Stimulated activated CD4-positive, alpha-beta T cell treated with anti-CD3 and anti-CD28 coated beads, Interleukin-15, amount 100 ng/mL, for 48 hours (primary cell): ENCODE data around the gene NHSL1.

Experiments used
- DNase-seq, 2 donors: peaks; one replicate each; pipeline ENCODE4 v3.0.0-alpha.2; 2020; ENCODE audit warnings: low read depth in 2 of 2

Gene NHSL1

DNA sequence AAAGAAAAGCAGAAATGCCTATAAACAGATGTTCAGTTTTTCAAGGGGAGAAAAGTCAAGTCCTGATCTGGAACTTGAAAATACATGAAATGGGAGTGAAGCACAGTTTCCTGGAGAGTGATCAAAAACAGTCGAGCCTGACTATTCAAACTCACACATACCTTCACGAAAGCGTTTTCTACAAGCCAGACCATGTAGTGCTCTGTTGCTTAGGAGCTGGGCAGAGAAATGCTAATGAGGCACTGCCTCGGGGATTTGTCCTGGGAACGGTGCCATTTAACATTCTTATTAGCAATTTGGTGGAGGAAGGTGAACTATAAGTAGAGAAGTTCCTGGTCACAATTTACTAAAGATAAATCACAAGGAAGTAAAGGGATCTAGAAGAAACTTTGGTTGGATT, 5.9 kb downstream of the NHSL1 start:
- DNase-seq = no peak

DNA sequence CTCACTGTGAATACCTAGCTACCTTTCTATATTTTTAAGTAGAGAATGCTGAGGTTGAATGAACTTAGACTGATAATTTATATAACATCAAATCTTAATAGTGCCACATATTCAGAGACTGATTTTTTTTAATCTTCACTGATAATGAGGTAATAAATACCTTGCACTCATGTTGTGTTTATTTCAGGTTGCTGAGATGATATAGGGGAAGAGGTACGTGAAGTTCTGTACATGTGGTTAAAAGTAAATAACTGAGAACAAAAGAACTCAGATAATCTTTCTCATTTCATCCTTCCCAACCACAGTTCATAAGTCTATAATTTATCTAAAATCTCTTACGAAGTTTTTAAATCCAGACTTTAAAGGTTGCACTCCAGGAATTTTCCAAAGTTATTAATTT, 6.4 kb downstream of the NHSL1 start:
- no peak for DNase-seq

DNA sequence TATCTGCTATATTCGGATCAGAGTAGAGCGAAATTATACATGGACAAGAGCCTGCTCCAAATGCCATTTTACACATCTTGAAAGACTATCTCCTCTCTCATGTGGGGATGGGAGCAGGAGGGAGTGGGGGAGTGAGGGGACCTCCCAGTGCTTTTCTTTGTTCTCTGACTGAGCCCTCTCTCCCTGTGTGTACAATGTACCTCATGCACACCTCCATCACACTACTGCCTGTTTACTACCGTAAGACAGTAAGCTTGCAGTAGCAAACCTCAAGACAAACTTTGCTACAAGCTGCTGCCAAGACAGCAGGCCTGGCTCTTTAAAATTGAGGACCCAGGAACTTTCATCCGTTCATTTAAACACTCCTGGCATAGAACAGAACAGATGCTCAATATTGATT, 7.2 kb downstream of the NHSL1 start:
- no peak for DNase-seq

DNA sequence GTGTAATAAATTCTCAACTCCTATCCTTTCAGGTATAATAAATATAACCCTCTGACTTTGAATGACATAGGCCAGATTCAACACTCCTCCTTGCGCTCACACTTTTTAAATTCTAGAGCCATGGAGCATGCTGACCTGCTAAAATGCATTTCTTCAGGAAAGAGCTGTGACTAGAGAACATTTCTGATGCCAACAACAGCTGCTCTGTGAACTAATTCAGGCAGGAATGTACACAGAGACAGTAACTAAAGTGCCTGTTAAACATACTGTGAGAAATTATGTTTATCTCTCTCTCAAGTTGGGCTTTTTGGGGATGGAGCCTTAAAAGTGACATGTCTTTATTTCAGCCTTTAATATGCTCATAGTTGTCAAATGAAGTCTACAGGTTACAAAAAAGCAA, 8.3 kb downstream of the NHSL1 start:
- DNase-seq = no peak

DNA sequence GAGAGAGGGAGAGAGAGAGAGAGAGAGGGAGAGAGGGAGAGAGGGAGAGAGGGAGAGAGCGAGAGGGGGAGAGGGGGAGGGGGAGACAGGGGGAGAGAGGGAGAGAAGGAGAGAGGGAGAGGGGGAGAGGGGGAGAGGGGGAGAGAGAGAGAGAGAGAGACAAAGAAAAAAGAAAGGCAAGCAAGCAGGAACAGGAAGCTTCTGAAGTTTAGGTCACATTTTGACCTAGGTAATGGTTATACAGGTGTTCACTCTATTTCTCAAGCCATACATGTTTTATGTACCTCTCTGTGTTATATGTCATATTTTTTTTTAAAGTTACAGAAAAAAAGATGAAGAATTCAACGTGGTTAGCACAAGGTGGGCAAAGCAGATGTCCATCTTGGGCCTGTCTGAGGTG, 9.4 kb downstream of the NHSL1 start:
- no peak for DNase-seq

DNA sequence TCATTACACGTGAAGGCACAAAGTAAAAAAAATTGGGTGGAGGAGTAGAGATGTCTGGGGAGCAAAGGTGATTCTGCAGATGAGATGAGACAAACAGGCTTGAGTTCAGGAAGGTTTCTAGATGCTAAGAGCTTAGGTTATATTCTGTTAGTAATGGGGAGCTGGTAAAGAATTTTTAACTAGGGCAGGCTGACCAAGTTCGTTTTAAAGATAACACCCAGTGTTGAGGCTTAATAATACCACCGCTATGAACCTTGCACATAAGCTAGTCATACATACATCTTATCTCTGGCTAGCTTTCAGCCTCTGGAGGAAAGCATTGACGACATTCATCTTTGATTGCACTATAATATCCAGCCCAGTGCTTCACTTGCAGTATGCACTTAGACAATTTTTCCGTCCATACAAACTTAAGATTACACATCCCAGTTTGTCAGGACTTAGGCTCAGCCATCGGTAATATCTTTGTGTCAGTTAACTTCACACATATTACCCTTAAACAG, 12.1 kb downstream of the NHSL1 start:
- DNase-seq = no peak

DNA sequence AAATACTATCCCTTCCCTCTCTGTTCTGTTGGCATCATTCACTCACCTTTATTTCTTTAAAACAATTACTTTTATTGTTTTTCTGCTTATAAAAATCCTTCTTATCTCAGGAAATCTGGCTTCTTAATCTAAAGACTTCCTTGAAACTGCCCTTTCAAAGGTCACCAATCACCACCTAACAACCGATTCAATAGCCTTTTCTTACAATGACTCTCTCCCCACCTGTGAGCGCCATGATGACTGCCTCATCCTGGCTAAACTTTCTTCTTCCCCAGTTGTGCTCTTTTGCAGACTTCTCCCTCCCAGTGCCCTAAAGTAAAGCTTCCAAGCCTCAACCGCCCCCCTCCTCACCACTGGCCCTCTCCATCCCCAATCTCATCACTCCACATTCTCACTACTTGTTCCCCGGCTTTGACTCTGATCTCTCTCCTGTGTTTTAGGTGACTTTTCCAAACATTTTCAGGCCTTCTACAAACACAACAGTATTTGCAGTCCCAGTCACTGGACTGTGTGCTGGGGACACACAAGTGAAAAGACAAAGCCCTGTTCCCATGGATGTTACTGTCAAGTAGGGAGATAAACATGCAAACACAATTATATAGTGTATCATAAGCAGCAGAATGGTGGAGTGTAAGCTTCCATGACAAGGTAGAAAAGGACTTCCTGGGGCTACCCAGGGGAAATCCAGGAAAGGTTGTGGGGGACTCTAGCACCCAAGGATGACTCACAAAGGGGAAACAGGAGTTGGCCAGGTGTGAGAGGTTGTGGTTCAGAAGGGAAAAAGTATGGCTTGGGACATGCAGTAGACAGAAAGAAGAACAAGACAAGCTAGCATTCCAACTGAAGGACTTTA, 12.8 kb downstream of the NHSL1 start:
- no peak for DNase-seq

DNA sequence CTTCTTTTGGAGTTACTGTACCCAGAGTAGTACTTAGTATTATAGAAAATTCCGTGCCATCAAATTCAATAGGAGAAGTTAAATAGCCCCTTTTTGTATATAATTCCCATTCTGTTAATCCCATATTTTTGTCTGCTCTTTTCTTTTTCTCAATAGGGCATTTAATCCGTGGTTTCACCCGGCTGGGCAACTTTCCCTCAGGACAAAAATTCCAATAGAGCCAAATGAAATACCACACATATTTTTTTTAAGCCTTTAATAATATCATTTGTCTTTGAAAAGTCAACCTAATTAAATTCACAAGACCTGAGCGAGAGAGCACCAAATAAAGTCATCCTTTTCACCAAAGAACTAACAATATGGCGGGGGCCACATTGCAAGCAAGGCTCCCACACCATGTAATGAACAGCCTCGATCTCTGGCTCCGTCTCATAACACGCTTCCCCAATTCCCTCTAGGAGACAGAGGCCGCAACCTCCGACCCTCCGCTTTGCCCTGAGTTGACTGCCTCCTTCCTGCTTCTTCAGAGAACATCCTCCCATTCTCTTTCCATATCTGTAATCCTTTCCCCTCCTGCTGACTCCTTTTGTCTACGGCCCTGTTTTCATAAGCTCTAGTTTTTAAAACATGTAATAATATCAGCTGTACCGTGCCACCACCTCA, 13.6 kb downstream of the NHSL1 start:
- no peak for DNase-seq

DNA sequence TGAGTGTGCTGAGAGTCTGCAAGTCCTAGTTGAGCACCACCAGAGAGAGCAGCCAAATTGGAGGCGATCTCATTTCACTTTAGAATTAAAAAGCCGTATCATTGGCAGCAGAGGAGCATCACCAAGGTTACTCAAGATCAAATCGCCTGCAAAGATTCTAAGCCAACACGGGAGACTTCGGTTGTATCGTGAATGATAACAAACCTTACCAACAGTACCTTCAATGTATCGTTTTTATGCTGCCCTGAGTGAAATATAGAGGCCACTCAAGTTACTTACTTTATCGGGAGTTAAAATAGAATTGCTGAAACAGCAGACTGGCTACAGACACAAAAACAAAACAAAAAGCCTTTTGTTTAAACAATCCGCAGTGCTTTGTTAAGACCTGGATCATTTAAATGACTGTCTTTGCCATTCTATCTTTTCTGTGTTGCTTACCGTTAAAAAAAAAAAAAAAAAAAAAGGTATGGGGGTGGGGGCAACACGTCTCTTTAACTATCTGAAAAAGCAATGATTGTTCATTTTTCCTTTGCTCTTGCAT, 14.2 kb downstream of the NHSL1 start:
- DNase-seq = no peak

DNA sequence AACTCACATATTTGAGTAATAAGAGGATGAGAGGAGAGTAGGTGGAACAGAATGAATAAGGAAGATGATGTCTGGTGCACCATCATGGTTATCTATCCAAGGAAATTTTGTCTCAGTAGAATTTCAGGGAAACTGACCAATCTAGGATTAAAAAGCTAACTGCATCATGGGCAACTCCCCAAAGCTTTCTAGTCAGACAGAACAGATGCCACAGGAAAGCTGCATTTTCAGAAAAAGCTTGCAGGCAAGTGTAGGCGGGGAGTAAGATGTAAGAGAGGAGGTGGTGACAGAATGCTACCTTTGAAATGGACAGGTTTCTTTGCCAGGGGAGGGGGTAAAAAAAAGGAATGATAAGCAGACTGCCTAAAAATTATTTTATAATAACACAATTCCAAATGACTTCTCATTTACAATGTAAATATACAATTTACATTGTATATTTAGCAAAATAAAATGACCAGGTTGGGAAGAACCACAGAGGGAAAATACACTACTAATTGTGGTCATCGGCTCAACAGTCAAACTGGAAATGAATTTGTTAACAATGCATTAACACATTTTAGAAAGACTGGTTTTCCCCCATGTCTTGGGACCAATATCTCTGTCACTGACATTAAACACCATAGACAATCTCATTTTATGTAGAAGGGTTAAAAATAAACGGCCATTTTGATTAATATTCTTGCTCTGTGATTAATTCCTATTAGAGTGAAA, 15.1 kb downstream of the NHSL1 start:
- DNase-seq = no peak

DNA sequence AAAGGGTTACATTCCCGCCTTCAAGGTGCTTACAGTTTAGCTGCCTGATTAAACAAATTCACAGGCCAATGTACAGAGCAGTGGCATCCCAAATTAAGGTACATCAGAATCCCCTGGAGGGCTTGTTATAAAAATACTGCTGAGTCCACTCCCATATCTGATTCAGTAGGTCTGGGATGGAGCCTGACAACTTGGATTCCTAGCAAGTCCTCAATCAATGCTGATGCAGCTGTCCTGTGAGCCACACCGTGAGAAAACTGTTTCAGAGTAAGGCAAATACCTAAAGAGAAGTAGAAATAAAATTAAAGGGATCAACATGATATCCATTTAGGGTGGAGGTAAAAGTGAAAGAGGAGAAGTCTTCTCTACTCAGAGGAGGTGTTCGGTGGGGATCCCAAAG, 16.5 kb downstream of the NHSL1 start:
- DNase-seq = no peak

DNA sequence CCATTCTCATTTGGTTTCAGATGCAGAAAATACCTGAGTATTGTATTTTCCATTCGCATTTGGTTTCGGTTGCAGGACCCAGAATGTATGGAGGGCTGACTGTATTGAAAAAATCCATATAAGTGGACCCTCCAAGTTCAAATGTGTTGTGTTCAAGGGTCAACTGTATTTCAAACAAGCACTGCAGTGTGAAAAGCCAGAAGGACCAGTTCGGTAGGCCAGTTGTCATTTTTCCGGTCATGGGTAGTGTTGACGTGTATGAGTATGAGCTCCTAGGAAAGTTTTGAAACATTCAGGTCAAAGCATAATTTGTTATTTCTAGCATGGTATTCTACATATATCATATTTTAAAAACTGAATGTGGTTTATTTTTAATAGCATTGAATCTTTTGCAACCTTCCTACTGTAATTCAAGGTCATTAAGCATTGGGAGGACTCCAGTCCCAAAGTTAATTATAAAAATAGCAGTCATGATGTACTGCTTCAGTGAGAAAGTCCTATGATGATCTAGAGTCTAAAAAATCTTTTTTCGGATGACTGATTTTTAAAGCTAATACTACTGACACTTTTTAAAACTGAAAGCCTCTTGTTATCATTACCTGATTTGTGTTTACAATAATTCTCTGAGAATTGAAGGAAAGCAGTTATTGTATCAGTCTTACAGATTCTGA, 18.9 kb downstream of the NHSL1 start:
- DNase-seq = no peak

DNA sequence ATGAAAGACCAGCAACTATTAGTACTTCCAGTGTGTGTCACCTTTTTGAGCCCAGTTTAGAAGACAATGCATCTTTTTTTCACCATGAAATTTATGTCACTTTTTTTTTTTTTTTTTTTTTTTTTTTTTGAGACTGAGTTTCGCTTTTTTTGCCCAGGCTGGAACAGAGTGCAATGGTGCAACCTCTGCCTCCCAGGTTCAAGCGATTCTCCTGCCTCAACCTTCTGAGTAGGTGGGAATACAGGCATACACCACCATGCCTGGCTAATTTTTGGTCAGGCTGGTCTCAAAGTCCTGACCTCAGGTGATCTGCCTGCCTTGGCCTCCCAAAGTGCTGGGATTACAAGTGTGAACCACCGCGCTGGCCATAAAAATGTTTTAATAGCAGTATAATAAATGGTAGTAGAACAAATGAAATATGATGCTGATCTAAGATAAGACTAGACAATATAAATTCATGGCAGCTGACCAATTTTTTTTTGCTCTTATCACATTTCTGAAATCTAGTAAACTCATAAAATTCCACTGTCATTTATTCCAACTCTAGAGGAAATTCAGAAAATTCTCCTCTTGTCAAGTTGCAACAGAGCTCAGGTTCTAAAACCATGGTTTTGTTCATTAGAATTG, 21.3 kb downstream of the NHSL1 start:
- no peak for DNase-seq

DNA sequence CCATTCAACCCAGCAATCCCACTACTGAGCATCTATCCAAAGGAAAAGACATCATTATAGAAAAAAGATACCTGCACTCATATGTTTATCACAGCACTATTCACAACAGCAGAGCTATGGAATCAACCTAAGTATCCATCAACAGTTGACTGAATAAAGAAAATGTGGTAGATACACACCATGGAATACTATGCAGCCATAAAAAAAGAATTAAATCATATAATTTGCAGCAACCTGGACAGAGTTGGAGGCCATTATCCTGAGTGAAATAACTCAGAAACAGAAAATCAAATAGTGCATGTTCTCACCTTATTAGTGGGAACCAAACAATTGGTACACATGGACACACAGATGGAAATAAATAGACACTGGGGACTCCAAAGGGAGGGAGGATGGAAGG, 23.2 kb downstream of the NHSL1 start:
- no peak for DNase-seq

DNA sequence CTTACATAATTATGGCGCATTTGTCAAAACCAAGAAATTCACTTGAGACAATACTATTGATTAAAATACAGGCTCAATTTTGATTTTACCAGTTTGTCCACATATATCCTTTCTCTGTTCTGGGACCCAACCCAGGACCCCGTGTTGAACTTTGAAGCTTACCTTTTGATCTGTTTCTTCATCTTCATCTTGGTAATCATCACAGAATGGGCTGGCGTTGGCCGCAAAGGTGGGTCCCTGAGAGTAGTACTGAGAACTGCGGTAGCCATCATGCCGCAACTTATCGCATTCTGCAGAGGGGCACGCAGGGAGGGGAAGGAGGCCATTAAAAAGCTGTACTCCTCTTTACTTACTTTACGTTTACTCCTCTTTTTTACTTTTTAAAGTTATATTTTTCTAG, 26.1 kb downstream of the NHSL1 start:
- no peak for DNase-seq

DNA sequence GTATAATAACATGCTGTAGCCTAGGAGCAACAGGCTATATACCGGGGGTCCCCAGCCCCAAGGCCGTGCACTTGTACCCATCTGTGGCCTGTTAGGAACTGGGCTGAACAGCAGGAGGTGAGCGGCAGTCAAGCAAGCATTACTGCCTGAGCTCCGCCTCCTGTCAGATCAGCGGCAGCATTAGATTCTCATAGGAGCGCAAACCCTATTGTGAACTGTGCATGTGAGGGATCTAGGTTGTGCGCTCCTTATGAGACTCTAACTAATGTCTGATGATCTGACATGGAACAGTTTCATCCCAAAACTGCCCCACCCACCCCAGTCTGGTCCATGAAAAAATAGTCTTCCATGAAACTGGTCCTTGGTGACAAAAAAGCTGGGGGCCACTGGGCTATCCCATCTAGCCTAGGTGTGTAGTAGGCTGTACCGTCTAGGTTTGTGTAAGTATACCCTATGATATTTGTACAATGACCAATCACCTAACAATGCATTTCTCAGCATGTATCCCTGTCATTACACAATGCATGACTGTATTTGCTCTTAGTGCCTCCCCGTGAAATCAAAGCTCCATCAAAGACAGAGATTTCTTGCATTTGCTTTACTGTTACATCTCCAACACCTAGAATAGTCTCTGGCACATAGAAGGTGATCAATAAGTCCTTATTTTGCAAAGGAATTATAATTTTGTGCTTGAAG, 30.8 kb downstream of the NHSL1 start:
- DNase-seq = no peak

DNA sequence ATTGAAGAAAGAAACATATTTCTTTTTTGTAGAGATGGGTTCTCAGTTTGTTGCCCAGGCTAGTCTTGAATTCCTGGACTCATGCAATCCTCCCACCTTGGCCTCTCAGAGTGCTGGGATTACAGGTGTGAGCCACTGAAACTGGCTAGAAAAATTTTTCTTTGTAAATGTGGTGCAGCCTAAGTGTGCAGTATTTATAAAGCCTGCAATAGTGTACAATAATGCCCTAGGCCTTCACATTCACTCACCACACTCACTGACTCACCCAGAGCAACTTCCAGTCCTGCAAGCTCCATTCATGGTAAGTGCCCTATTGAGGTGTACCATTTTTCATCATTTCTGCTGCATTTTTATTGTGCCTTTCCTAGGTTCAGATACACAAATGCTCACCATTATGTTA, 31.4 kb downstream of the NHSL1 start:
- DNase-seq = no peak

DNA sequence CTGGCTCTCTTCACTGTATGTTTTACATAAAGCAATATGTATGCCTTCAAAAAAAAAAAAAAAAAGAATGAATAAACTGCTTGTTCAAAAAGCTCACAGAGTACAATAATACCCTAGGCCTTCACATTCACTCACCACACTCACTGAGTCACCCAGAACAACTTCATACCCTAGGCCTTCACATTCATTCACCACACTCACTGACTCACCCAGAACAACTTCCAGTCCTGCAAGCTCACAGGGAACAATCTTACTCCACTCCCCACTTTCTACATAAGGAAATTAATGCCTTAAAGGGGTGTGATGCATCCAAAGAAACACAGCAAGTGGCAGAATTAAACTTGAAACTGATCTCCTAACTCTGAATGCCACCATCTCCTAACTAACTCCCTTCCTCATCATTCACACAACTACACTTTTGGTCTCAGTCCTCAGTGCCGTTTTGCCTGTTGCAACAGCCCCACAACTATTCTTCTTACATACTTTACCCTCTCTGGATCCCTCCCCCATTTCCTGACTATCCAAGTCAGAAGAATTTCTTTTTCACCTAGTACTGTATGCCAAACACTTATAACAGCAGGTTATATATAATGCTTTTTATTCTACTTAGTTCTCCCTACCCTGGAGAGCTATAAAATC, 34.2 kb downstream of the NHSL1 start:
- DNase-seq = no peak

DNA sequence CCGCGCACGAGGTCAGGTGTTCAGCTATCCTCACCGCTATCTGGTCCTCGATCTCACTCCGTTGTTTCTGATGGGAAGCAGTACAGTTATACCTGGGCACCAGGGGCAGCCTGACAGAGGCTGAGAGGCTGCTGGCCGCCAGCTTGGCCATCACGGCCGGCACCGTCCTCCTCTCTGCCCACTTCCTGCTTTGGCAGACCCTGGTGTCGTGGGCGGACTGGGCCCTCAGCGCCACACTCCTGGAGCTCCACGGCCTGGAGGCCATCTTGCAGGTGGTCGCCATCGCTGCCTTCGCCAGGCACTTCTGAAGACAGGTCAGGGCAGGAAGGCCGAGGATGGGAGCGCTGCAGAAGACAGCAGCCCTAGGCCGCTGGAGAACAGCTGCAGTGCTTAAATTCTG, 35.2 kb downstream of the NHSL1 start:
- no peak for DNase-seq

DNA sequence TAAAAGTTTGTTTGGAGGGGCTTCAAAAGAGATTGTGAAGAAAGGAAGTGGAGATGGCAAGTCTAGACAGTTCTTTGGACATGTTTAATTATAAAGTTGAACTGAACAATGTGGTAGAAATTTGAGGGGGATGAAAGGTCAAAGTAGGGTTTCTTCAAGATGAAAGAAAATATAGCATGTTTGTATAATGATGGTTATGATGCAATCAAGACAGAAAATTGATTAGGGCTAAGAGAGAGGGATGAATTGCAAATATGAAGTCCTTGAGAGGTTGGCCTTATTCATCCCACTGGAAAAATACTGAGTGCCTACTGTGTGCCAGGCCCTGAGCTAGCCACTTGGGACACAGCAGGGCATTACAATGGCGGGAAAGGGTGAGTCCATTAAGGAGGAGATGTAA, 37.6 kb downstream of the NHSL1 start:
- DNase-seq = no peak
